ENCODE results near the gene KCNG2. TPM values are rescaled to one million over a fixed set of nuclear protein-coding genes. Genes with fewer than 3 reads are reported as not detected.
"Not testable (repeated sequence)": the region's sequence is repeated elsewhere in the genome, so short reads cannot be mapped to it uniquely, and the experiment has no call there.

The KCNG2 gene
- total RNA-seq, 1 donor from 2014 or later, result not detected

GRCh38 chr18:79863161-79864005 is 65.6 kb downstream of the KCNG2 start:
- DNase-seq (no peak), ATAC-seq (ENCODE audit: low read depth) (no peak)
- Mint-ChIP-seq H3K27me3 (no peaks in the 10 kb centered on the region), H3K36me3 (ENCODE audit: low read depth) (no peaks in the 10 kb centered on the region), H3K27ac (no peak overlapping the region), H3K9me3 (peaks cover 6% of the 10 kb centered on the region), H3K4me1 (no peaks in the 10 kb centered on the region), H3K4me3 (no peak overlapping the region)
- TF ChIP-seq CTCF (IDR thresholded peaks at IDR 0.05), result no peak
- intact Hi-C loops (cut with micrococcal nuclease), result no loop called here
- ChIA-PET CTCF (no interaction called here), POLR2A (no interaction called here)

DNA sequence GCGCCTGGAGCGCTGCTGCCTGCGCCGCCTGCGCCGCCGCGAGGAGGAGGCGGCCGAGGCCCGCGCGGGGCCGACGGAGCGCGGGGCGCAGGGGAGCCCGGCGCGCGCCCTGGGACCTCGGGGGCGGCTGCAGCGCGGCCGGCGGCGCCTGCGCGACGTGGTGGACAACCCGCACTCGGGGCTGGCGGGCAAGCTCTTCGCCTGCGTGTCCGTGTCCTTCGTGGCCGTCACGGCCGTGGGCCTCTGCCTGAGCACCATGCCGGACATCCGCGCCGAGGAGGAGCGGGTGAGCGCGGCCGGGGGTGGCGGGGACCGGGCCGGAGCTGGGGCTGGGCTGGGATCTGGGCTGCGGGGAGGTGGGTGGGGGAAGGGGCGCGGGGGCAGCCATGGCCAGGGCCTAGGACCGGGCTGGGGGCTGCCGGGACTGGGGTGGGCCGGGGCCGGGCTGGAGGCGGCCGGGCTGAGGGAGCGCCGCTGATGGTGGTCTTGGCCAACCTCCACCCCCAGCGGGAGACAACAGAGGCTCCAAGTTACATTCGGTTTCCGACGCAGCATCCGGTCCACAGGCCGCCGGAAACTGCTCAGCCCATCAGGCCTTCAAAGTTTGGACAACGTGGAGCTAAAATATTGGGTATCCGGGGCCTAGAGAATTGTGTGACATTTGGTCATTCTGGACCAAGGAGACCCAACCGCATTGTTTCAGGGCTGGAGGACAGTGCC is 66.4 kb downstream of the KCNG2 start:
- ATAC-seq (ENCODE audit: low read depth) (no peak), DNase-seq (no peak)
- intact Hi-C loops (cut with micrococcal nuclease), result no loop called here
- TF ChIP-seq CTCF (IDR thresholded peaks at IDR 0.05), result no peak
- ChIA-PET POLR2A (no interaction called here), CTCF (no interaction called here)
- no peak overlapping the region for H3K4me3 Mint-ChIP-seq
- H3K27ac Mint-ChIP-seq, result no peak overlapping the region
- H3K27me3 Mint-ChIP-seq, result no peaks in the 10 kb centered on the region
- H3K4me1 Mint-ChIP-seq, result no peaks in the 10 kb centered on the region
- H3K9me3 Mint-ChIP-seq, result peaks cover 6% of the 10 kb centered on the region
- no peaks in the 10 kb centered on the region for H3K36me3 Mint-ChIP-seq (ENCODE audit: low read depth)

GRCh38 chr18:79864955-79865354 is 67.2 kb downstream of the KCNG2 start:
- H3K4me1 Mint-ChIP-seq; CTCF ChIA-PET; POLR2A ChIA-PET; H3K9me3 Mint-ChIP-seq; intact Hi-C loops (cut with micrococcal nuclease); ATAC-seq (ENCODE audit: low read depth); H3K27ac Mint-ChIP-seq; H3K27me3 Mint-ChIP-seq; DNase-seq; H3K4me3 Mint-ChIP-seq; H3K36me3 Mint-ChIP-seq (ENCODE audit: low read depth): not testable (repeated sequence)

DNA sequence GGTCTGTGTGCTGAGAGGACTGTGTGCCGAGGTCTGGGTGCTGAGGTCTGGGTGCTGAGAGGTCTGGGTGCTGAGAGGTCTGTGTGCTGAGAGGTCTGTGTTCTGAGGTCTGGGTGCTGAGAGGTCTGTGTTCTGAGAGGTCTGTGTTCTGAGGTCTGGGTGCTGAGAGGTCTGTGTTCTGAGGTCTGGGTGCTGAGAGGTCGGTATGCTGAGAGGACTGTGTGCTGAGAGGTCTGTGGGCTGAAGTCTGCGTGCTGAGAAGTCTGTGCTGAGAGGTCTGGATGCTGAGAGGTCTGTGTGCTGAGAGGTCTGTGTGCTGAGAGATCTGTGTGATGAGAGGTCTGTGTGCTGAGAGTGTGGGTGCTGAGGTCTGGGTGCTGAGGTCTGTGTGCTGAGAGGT is 68.2 kb downstream of the KCNG2 start:
- H3K4me1 Mint-ChIP-seq; H3K36me3 Mint-ChIP-seq (ENCODE audit: low read depth); H3K4me3 Mint-ChIP-seq; CTCF ChIA-PET; ATAC-seq (ENCODE audit: low read depth); H3K27ac Mint-ChIP-seq; DNase-seq; H3K9me3 Mint-ChIP-seq; POLR2A ChIA-PET; H3K27me3 Mint-ChIP-seq; intact Hi-C loops (cut with micrococcal nuclease): not testable (repeated sequence)

- Mint-ChIP-seq H3K4me1 (no peaks in the 10 kb centered on the region), H3K4me3 (no peak overlapping the region), H3K27ac (no peak overlapping the region), H3K9me3 (peaks cover 2% of the 10 kb centered on the region), H3K27me3 (no peaks in the 10 kb centered on the region), H3K36me3 (ENCODE audit: low read depth) (no peaks in the 10 kb centered on the region)
- ChIA-PET POLR2A (no interaction called here), CTCF (no interaction called here)
- DNase-seq, result no peak
- intact Hi-C loops (cut with micrococcal nuclease), result no loop called here
- TF ChIP-seq CTCF (IDR thresholded peaks at IDR 0.05), result no peak
- ATAC-seq (ENCODE audit: low read depth), result no peak
These were observed 69.3 kb downstream of the KCNG2 start for GRCh38 chr18:79866889-79867574.

- no peak overlapping the region for H3K4me3 Mint-ChIP-seq
- intact Hi-C loops (cut with micrococcal nuclease), result no loop called here
- peaks cover under 1% of the 10 kb centered on the region for H3K9me3 Mint-ChIP-seq
- ATAC-seq (ENCODE audit: low read depth), result no peak
- H3K4me1 Mint-ChIP-seq, result no peaks in the 10 kb centered on the region
- POLR2A ChIA-PET, result no interaction called here
- H3K27me3 Mint-ChIP-seq, result no peaks in the 10 kb centered on the region
- TF ChIP-seq CTCF (IDR thresholded peaks at IDR 0.05), result no peak
- H3K36me3 Mint-ChIP-seq (ENCODE audit: low read depth), result no peaks in the 10 kb centered on the region
- CTCF ChIA-PET, result no interaction called here
- no peak overlapping the region for H3K27ac Mint-ChIP-seq
- no peak for DNase-seq
These were observed 69.9 kb downstream of the KCNG2 start for GRCh38 chr18:79867666-79868065.
